Sigmoid colon (tissue), 7 donors: ENCODE data around the gene GSTK1. TPM values are rescaled to one million over a fixed set of nuclear protein-coding genes. Genes with fewer than 3 reads are reported as not detected.

Experiments used
- DNase-seq: peaks from one replicate; pipeline ENCODE4 v3.0.0-alpha.2; 2019
- H3K27ac ChIP-seq, 4 donors: fragments of 200-600 bp; sonication (generic); one replicate each; pipeline ENCODE4 v1.5.1; 2016 to 2019; ENCODE audit warnings: mild to moderate bottlenecking in 1 of 4
- H3K27me3 ChIP-seq, 3 donors: fragments of 200-600 bp; sonication (generic); one replicate each; pipeline ENCODE4 v1.5.1; 2019; ENCODE audit warnings: mild to moderate bottlenecking in 1 of 3
- H3K36me3 ChIP-seq, 4 donors: fragments of 200-600 bp; sonication (generic); one replicate each; pipeline ENCODE4 v1.5.1; 2016 to 2019
- H3K4me1 ChIP-seq, 4 donors: fragments of 200-600 bp; sonication (generic); one replicate each; pipeline ENCODE4 v1.5.1; 2017 to 2019
- H3K4me3 ChIP-seq, 4 donors: fragments of 200-600 bp; sonication (generic); one replicate each; pipeline ENCODE4 v1.5.1; 2017 to 2019; ENCODE audit warnings: mild to moderate bottlenecking in 2 of 4, moderate library complexity in 1 of 4
- H3K9me3 ChIP-seq, 4 donors: fragments of 200-600 bp in 3 of 4; sonication (generic) in 3 of 4; one replicate each; pipeline versions ENCODE4 v1.5.1 to v1.6.1; 2013 to 2019
- CTCF ChIP-seq, 4 experiments: fragments of 450-650 bp in 3 of 4; fragments of 200-600 bp in 1 of 4; IDR thresholded peaks; one replicate each; pipeline ENCODE4 v1.5.1; 2016 to 2019; ENCODE audit warnings: antibody characterized with exemption in 4 of 4, mild to moderate bottlenecking in 3 of 4, moderate library complexity in 2 of 4
- EP300 ChIP-seq, 4 donors: sonication (generic); formaldehyde crosslinking; IDR thresholded peaks; one replicate each; pipeline ENCODE4 v1.6.1; 2017; ENCODE audit warnings: antibody characterized with exemption in 4 of 4
- POLR2A ChIP-seq, 2 donors: fragments of 450-650 bp; IDR thresholded peaks; one replicate each; pipeline ENCODE4 v1.6.1; 2016; ENCODE audit warnings: antibody characterized with exemption in 2 of 2, mild to moderate bottlenecking in 2 of 2, moderate library complexity in 2 of 2
- POLR2AphosphoS5 ChIP-seq, 4 donors: sonication (generic); formaldehyde crosslinking; IDR thresholded peaks; one replicate each; pipeline ENCODE4 v1.6.1; 2017; ENCODE audit warnings: antibody characterized with exemption in 4 of 4
- WGBS, 2 donors: extraction: QIAGEN DNeasy Blood & Tissue Kit; methylation state at CpG; one replicate each; pipeline ENCODE4 v1.1.7; 2013; 5-methylcytosine and 5-hydroxymethylcytosine counted together
- intact Hi-C: fragments of 100-400 bp; cut with DNase I; formaldehyde crosslinking; loops from one replicate; pipeline ENCODE4 v1.15.1; 2023
- polyA plus RNA-seq, 3 donors: library from polyadenylated mRNA; stranded (reverse); fragments of 200-250 nt; gene quantifications; one replicate each; pipeline ENCODE4 v1.2.3, GENCODE V29; 2013
- total RNA-seq, 4 donors: library from RNA; depleted of rRNA; stranded (reverse); fragments of >200 nt; gene quantifications; one replicate each; pipeline ENCODE4 v1.1.0, GENCODE V29; 2016
- donor health status: healthy with polysubstance abuse.
- donor health status: Bipolar disorder and iron deficiency.
- donor health status: healthy.

GSTK1 gene
- total and polyA plus RNA-seq, 7 donors = 111 to 247 (median 158) TPM

- H3K36me3 ChIP-seq = no peaks in the 10 kb centered on the region
- no peak for TF ChIP-seq POLR2AphosphoS5 (IDR thresholded peaks at IDR 0.05)
- TF ChIP-seq CTCF (IDR thresholded peaks at IDR 0.05) = no peak
- intact Hi-C loops = no loop called here
- H3K4me1 ChIP-seq = no peaks in the 10 kb centered on the region
- no peaks in the 10 kb centered on the region for H3K9me3 ChIP-seq
- WGBS, 2 donors = 80 to 87% methylated on average over 5 of the region's 5 CpGs
- H3K4me3 ChIP-seq = no peak overlapping the region
- no peaks in the 10 kb centered on the region for H3K27me3 ChIP-seq
- DNase-seq = no peak
- no peak overlapping the region for H3K27ac ChIP-seq
These were observed 38.2 kb upstream of the GSTK1 start for GRCh38 chr7:143225047-143225446.

- Histone ChIP-seq H3K36me3 (no peaks in the 10 kb centered on the region), H3K27me3 (no peaks in the 10 kb centered on the region), H3K4me3 (no peak overlapping the region), H3K4me1 (no peaks in the 10 kb centered on the region), H3K9me3 (no peaks in the 10 kb centered on the region), H3K27ac (no peak overlapping the region)
- intact Hi-C loops = no loop called here
- TF ChIP-seq POLR2AphosphoS5 (IDR thresholded peaks at IDR 0.05) (no peak), EP300 (IDR thresholded peaks at IDR 0.05) (no peak), CTCF (IDR thresholded peaks at IDR 0.05) (no peak), POLR2A (IDR thresholded peaks at IDR 0.05) (no peak)
- no peak for DNase-seq
- WGBS, 2 donors = 59 to 73% methylated on average over 1 of the region's 1 CpG
These were observed 35.4 kb upstream of the GSTK1 start for GRCh38 chr7:143227806-143228205.

GRCh38 chr7:143229054-143229790, 34.0 kb upstream of the GSTK1 start:
- H3K27me3 ChIP-seq = no peaks in the 10 kb centered on the region
- no peak overlapping the region for H3K4me3 ChIP-seq
- intact Hi-C loops = no loop called here
- TF ChIP-seq EP300 (IDR thresholded peaks at IDR 0.05) = no peak
- no peak for TF ChIP-seq POLR2A (IDR thresholded peaks at IDR 0.05)
- TF ChIP-seq POLR2AphosphoS5 (IDR thresholded peaks at IDR 0.05) = no peak
- TF ChIP-seq CTCF (IDR thresholded peaks at IDR 0.05) = no peak
- H3K27ac ChIP-seq = no peak overlapping the region
- H3K9me3 ChIP-seq = no peaks in the 10 kb centered on the region
- 63 to 67% methylated on average over 9 of the region's 9 CpGs for WGBS, 2 donors
- H3K4me1 ChIP-seq = no peaks in the 10 kb centered on the region
- DNase-seq = no peak
- no peaks in the 10 kb centered on the region for H3K36me3 ChIP-seq

GRCh38 chr7:143230602-143231457, 32.4 kb upstream of the GSTK1 start:
- H3K27me3 ChIP-seq = no peaks in the 10 kb centered on the region
- H3K9me3 ChIP-seq = no peaks in the 10 kb centered on the region
- no peaks in the 10 kb centered on the region for H3K36me3 ChIP-seq
- intact Hi-C loops = no loop called here
- no peak for DNase-seq
- H3K4me3 ChIP-seq = no peak overlapping the region
- 93 to 96% methylated on average over 2 of the region's 2 CpGs for WGBS, 2 donors
- TF ChIP-seq POLR2AphosphoS5 (IDR thresholded peaks at IDR 0.05) (no peak), POLR2A (IDR thresholded peaks at IDR 0.05) (no peak), CTCF (IDR thresholded peaks at IDR 0.05) (no peak), EP300 (IDR thresholded peaks at IDR 0.05) (no peak)
- H3K4me1 ChIP-seq = no peaks in the 10 kb centered on the region
- no peak overlapping the region for H3K27ac ChIP-seq
